HG03135 (cell line): ENCODE results near the gene CBS.
A peak's percentile ranks its signal among the peaks of the same experiment; 100 is the strongest.
"Not testable (repeated sequence)": the region's sequence is repeated elsewhere in the genome, so short reads cannot be mapped to it uniquely, and the experiment has no call there.

Experiments used
- ATAC-seq: cut with Tn5 transposase; IDR thresholded peaks from one replicate; pipeline ENCODE4 v1.9.1; 2021; ENCODE audit warnings: mild to moderate bottlenecking, moderate library complexity; ENCODE audit not compliant: unreplicated experiment

CBS gene

DNA sequence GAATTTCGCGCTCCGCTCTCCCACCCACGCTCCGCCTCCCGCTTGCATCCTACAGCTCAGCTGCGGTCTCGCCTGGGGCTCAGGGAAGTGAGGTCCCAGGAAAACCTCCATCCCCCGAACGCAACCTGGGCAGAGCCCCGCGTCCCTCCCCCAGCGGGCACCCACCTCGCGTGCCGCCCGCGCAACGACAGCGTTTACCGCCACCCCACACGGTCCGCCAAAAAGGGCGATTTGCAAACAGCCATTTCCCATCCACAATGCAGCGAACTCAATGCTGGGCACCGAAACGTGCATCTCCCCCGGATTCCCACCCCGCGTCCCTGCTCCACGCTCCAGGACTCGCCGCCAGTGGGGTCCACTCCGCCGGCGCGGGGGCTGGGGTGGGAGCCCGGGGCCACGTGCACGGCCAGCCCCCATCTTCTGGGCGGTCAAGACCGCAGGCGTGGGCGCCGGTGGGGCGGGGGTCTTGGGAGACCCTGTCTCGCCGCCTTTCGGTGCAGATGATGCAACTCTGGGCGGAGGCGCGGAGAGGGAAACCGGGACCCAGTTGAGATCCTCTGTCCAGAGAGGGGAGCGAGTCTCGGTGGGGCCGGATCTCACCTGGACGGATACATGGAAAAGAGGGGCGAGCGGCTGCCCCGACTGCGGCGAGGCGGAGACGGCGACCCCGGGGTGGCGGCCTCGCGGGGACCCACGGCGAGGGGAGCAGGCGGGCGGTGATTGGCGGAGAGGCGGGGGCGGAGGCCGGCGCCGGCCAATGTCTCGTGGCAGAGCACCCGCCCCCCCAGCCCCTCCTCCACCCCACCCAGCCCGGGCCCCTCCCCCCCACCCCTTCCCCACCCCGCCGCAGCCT, at the start of gene CBS:
Gene CBS, minus strand, starts transcription at position 666 of the 853 bp plus-strand sequence. CDS start 3,642 bp downstream, outside the sequence.
- not testable (repeated sequence) for ATAC-seq

DNA sequence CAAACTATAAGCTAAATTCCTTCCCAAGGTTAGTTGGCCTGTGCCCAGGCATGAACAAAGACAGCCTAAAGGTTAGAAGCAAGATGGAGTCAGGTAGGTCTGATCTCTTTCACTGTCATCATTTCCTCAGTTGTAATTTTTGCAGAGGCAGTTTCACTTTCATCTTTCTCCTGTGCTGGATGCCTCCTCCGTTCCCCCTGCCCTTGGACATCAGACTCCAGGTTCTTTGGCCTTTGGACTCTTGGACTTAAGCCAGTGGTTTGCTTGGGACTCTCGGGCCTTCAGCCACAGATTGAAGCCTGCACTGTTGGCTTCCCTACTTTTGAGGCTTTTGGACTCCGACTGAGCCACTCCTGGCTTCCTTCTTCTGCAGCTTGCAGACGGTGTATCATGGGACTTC, 40.3 kb upstream of the CBS start:
- ATAC-seq: not testable (repeated sequence)

DNA sequence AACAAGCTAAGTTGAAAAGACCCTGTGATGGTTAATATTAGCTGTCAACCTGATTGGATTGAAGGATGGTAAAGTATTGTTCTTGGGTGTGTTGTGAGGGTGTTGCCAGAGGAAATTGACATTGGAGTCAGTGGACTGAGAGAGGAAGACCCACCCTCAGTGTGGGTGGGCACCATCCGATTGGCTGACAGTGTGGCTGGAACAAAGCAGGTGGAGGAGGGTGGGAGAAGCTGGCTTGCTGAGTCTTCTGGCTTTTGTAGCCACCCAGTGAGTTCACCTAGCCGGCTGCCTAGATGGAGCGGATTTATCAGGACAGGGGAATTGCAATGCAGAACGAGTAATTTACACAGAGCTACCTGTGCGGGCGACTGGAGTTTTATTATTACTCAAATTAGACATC, 38.8 kb upstream of the CBS start:
- not testable (repeated sequence) for ATAC-seq

- ATAC-seq: not testable (repeated sequence)
Measured at GRCh38 chr21:43109006-43109405, 33.4 kb upstream of the CBS start.

GRCh38 chr21:43108177-43108576, 32.5 kb upstream of the CBS start:
- ATAC-seq: not testable (repeated sequence)

GRCh38 chr21:43107794-43108137, 32.1 kb upstream of the CBS start:
- ATAC-seq: not testable (repeated sequence)

DNA sequence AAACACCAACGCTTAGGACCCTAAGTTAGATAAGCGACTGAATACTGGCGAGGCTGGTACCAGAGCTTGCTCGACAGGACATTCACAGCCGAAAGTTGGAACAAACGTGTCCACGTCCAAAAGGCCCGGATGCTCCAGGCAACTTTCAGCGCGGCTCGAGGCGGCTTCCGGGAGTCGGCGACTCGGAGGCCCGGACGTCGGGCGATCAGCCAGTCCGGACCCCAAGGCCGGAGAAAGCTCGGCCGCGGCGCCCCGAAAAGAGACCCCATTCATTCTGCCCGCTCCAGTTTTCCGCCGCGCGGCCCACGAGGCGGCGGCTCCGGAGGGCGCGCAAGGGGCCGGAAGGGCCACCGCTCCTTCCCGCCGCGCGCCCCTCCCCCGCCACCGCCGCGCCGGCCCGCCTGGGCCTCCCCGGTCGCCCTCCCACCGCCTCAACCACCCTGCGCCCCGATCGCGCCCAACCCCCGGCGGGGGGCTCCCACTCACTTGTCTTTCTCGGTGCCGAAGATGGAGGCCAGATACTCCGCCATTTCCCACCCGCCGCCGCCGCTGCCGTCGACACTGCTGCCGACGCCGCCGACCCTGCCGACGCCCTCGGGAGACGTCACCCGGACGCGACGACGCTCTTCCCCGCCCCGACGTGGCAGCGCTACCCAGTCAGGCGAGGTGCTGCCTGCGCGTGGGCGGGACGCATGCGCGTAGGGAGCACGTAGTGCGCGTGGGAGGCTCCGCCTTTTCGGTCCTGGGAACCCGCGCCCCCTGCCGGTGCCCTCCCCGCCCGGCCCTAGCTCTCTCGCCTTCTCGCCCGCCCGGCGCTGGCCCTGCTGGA, 31.5 kb upstream of the CBS start, which contains the start of gene U2AF1:
Gene U2AF1, minus strand, starts transcription at position 606 of the 829 bp plus-strand sequence. Its CDS starts 76 bp downstream, at position 530.
- peak; percentile 62 for ATAC-seq

GRCh38 chr21:43104642-43105041, 29.0 kb upstream of the CBS start:
- ATAC-seq: not testable (repeated sequence)

- not testable (repeated sequence) for ATAC-seq
Measured at GRCh38 chr21:43102281-43102680, 26.6 kb upstream of the CBS start.

GRCh38 chr21:43101676-43102075, 26.0 kb upstream of the CBS start:
- ATAC-seq: not testable (repeated sequence)

DNA sequence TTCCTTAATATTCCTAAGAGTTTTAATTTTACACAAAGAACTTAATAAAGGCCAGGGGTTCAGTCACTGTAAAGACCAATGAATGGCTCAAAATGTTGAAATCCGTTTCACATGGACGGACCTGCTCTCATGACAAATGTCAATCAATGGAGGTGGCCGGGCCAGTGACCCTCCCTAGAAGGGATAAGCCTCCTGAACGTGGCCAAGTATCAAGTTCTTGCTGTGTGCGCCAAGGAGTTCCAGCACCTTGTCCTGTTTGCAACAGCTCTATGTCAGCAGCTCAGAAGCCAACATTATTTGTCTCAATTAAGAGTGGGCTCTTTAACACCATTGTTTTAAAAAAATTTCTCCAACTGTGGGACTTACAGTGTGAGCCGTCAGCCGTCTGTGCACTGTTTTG, 25.4 kb upstream of the CBS start:
- ATAC-seq: not testable (repeated sequence)

DNA sequence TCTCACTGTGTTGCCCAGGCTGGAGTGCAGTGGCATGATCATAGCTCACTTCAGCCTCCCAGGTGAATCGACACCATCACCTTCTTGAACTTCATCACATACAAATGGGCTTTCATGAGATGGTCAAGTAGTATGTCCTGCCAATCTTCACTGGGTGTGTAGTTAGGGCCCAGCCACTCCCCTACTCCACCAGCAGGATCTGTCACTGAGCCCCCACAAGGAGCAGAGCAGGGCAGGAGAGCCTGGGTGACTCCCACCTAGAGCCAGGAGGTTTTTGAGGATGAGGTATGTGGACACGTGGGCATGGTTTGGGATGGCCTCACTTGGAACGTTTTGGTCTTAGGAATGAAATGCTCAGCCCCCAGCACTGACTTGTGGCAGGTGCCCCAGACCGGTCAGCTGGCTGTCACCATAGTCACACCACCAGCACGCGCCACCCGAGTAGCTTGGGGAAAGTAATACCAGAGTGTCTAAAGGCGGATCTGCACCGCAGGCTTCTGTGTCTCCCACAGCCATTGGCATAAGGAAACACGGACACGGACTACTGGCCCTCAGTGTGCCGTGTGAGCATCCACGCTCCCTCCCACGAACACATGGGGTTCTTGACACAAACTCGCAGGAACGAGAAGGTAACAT, 16.5 kb upstream of the CBS start:
- ATAC-seq: not testable (repeated sequence)

- ATAC-seq: not testable (repeated sequence)
Measured at GRCh38 chr21:43090947-43091346, 15.3 kb upstream of the CBS start.

- not testable (repeated sequence) for ATAC-seq
Measured at GRCh38 chr21:43089463-43089862, 13.8 kb upstream of the CBS start.

GRCh38 chr21:43082587-43083300, 7.1 kb upstream of the CBS start:
- ATAC-seq: not testable (repeated sequence)

DNA sequence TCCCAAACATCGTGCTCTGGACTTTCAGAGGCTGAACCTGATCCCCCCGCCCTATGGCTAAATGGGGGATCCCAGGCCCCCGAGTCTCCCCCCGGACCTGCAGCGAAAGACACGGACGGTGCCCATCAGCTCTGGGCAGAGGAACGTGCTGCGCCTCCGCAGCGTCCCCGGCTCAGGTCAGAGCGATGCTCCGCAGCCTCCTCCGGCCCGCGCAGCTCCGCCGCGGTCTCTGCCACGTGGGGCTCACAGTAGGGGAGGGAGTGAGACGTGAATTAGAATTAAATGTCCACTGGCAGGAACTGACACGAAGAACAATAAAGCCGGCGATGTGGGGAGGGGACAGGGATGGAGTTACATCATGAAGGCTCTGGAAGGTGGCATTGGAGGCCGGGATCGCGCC, 1.0 kb upstream of the CBS start:
- ATAC-seq: not testable (repeated sequence)

DNA sequence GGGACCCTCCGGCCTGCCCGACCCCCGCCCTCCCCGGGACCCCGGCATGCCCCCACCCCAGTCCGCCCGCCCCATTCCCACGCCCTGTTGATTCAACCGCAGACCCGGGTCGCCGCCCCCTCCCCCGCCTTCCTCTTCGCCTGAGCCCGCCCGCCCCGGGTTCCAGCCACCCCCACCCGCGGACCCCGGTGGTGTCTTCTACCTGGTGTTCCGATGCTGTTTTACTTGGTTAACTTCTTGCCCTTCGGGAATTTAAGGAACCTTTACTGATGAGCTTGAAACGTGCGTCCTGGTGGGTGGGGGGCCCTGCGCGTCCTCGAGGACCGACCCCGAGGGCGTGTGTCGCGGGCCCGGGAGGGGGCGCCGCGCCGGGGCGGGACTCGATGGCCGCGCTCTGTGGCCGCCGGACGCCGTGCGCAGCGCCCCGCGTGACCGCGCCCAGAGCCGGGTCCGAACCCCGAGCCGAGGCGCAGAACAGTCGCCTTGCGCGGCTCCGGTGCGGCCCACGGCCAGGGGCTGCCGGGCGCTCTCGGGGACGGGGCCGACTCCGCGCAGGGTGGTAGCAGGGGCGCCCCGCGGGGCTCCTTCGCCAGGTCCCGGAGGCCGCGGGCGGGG, 495 bp upstream of the CBS start:
- not testable (repeated sequence) for ATAC-seq

GRCh38 chr21:43074401-43075169, 1.1 kb downstream of the CBS start:
- ATAC-seq: not testable (repeated sequence)

DNA sequence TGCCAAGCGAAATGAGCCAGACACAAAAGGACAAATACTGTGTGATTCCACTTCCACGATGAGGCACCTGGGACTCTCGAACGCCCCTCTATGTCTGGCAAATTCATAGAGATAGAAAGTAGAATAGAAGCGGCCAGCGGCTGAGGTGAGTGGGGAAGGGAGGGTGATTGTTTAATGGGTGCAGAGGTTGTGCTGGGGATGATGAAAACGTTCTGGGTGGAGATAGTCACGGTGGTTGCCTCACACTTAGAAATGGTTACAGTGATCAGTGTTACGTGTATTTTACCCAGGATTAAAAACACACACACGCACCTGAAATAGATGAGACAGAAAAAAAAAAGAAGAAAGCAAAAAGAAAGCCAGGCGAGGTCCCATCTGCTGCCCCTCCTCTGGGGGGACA, 2.9 kb downstream of the CBS start:
- not testable (repeated sequence) for ATAC-seq
